DMS153 treated with DMSO at 0.1 percent for 48 hours (cell line): ENCODE data around the gene CALR.
"Not testable (repeated sequence)": the region's sequence is repeated elsewhere in the genome, so short reads cannot be mapped to it uniquely, and the experiment has no call there.

ENCODE experiments used
- DNase-seq: peaks from one replicate; lab custom pipeline; 2025; ENCODE audit not compliant: unreplicated experiment; lab: John Stamatoyannopoulos, UW

Gene CALR

DNA sequence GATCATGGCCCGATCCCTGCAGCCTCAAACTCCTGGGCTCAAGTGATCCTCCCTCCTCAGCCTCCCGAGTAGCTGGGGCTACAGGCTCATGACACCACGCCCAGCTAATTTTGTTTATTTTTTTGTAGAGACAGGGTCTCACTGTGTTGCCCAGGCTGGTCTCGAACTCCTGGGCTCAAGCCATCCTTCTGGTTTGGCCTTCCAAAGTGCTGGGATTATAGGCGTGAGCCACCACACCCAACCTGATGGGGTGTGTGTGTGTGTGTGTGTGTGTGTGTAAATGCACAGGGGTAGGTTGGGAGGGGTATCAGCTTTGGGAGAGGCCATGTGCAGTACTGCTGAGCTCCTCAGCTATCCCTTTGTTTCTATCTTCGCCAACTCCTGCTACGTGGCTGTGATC is 37.7 kb downstream of the CALR start:
- DNase-seq, result not testable (repeated sequence)

DNA sequence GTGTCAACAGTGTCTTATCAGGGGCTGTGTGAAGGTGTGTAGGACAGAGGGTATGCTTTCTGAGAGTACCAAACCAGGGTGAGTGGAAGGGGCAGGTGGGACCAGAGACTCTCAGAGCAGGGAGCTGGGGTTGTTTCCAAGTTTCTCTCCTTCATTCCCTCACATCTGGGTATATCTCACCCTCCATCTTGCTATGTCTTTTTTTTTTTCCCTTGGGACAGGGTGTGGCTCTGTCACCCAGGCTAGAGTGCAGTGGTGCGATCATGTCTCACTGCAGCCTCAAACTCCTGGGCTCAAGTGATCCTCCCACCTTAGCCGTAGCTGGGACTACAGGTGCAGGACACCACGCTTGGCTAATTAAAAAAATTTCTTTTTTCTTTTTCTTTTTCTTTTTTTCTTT is 41.6 kb downstream of the CALR start:
- DNase-seq, result no peak

DNA sequence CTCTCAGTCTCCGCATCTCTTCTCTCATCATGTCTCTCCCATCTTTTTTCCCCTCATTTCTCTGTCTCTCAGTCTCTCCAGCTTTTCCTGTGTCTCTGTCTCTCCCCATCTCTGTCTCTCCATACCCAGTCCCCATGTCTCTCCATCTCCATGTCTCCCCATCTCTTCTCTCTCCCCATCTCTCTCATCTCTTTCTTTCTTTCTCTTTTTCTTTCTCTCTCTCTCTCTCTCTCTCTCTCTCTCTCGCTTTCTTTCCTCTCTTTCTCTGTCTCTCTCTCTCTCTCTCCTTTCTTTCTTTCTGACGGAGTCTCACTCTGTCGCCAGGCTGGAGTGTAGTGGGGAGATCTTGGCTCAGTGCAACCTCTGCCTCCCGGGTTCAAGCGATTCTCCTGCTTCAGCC is 44.2 kb downstream of the CALR start:
- no peak for DNase-seq

DNA sequence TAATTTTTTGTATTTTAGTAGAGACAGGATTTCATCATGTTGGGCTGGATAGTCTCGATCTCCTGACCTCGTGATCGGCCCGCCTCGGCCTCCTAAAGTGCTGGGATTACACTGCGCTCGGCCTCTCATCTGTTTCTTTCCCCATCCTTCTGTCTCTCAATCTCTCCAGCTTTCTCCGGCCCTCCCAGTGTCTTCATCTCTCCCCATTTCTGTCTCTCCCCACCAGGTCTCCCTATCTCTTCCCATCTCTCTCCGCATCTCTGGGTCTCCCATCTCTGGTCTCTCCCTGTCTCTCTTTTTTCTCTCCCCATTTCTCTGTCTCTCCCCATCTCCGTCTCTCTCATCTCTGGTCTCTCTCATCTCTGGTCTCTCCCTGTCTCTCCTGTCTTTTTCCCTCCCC is 44.7 kb downstream of the CALR start:
- no peak for DNase-seq

DNA sequence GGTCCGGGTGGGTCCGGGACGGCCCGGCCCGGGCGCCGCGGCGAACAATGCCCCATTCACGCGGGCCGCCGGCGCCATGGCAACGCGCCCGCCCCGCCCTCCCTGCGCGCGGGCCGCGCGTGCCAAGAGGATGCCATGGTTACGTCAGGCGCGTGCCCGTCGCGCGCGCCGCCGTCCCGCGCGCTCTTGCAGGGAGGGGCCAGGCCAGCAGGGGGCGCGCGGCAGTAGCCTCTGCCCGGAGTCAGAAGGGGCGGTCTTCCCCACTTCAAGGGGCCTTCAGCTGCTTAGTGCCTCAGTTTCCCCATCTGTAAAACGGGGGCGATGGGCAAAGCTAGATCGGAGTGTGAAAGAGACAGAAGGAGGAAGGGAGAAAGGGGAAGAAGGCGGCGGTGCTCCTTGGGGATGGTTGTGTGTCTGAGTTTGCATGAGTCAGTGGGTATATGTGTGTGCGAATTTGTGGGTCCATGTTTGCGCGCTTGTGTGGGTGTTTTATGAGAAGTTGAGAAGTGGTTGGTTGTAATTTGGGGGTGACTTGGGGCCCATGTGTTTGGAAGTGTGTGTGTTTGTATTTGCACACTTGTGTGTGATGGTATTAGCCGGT is 45.2 kb downstream of the CALR start:
- DNase-seq, result peak; percentile 48

DNA sequence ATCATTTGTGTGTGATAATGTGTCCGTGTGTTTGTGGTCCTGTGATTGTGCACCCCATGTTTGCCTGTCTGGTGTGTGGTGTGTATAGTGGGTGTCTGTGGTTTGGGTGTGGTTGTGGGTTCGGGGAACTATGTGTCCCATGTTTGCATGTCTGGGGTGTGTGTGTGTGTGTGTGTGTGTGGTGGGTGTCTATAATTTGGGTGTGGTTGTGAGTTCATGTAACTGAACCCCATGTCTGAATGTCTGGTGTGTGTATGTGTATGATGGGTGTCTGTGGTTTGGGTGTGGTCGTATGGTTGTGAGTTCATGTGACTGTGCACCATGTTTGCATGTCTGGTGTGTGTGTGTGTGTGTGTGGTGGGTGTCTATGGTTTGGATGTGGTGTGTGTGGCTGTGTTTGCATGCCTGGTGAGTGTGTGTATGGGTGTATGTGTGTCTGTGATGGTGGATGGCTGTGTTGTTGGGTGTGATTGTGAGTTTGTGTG is 45.8 kb downstream of the CALR start:
- DNase-seq, result no peak

DNA sequence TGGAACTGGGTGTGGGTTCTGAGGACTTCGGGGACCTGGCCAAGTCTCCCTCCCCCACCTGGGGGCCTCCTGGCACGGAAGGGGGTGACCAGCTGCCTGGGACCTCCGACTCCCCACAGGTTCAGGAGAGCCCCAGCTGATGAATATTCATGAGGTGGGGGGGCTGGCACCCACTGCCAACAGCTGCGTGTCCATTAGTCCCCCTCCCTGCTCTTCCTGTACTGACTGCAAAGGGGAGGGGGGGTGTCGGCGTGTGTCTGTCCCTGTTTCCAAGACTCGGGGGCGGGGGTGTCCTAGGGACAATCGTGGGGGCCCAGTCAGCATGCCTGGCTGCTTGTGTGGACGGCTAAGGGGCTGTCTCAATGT is 46.3 kb downstream of the CALR start:
- DNase-seq, result no peak

DNA sequence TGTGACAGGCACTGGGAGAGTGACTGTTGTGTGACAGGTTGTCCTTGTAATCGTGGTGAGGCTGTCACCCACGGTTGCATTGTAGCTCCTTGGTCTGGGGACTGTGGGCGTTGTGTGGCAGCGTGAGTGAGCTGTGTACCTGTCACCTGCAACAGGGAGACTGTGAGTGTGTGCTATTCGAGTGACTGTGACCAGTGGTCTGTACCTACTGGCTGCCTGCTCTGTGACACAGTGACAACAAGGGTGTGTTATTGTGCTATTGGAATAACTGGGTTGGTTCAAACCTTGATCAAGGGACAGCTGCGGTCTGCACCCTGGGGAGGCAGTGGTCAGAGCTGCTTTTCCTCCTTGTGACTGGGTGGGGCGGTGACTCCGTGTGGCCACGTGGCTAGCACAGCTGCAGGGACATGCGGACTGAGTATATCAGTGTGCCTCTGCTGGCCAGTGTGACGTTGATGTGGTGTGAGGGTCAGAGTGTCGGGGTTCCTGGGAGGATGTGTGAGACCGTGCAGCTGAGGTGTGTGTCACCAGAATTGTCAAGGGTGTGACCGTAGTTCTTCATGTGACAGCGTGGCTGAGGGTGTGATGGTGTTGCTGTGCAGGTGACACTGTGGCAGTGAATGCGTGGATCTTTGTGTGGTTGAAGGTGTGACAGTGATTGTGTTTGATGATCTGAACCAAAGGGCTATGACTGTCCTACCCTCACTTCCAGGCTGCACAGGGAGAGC is 46.8 kb downstream of the CALR start:
- no peak for DNase-seq

DNA sequence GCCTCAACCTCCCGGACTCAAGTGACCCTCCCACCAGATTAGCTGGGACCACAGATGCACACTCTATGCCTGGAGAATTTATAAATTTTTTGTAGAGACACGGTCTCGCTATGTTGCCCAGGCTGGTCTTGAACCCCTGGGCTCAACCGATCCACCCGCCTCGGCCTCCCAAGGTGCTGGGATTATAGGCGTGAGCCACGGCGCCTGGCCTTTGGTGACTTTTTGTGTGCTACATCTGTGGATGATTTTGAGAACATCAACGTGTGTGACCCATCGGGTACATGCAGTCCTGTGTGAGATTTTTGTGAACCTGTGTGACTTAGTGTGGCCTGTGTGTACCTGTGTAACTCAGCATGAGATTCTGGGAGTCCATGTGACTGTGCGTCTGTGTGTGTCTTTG is 48.3 kb downstream of the CALR start:
- DNase-seq, result no peak

DNA sequence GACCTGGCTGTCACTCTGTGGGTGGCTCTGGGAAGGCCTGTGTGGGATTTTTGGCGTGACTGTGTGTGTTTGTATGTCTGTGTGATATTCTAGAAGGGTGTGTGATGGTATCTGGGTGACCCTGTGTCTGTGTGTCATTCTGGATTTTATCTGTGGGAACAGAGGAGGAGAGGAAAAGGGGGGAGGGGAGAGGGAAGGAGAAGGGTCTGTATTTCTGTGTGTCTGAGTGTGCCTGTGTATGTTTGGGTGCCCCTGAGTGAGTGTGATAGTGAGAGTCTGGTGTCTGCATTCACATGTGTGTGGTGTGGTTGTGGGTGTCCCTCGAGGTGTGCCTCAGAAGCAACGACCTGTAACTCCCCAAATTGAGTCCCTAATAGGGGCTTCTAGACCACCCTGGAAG is 48.8 kb downstream of the CALR start:
- DNase-seq, result no peak

DNA sequence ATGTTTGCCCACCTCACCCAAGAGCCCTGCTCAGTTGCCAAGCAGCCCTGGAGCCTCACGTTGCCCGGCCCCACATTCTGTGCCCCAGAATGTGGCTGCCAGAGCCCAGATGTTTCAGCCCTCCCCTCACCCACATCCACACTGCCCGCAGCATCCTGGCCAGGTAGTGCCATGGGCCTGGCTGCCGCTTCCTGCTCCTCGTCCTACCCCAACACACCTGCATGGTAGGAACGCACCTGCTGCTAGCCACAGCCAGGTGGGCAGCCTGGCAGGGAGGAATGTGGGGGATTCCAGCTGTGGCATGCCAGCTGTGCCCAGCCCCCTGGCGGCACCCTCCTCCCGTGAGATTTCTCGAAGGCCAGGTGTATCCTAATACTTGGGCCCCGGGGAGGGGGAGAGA is 49.4 kb downstream of the CALR start:
- DNase-seq, result no peak

DNA sequence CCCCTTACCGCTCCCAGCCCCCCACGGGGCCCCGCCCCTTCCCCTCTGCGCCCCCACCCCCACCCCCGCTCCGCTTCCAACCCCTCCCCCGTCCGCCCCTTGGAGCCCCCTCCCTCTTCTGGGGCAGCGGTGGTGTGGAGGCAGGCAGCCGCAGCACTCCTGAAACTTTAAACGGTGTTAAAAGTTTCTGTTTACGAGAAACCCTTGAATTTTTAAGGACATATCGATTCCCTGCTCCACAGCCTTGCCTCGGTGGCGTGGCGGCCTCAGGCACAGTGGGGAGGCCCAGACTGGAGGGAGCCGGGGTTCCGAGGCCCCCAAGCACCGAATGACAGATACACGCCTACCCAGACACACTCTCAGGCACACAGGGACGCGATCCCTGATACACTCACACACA is 52.0 kb downstream of the CALR start:
- no peak for DNase-seq

DNA sequence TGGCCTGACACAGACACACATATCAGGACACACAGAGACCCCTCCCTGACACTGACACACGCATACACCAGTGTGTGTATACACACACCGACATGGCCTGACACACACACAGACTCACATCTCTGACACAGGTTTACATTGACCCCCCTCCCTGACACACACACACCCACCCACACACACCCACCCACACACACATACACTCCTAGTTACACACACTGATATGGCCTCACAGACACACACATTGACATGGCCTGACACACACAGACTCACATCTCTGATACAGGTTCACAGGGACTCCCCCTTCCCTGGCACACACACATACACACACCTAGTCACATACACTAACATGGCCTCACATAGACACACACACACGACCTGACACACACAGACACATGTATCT is 52.4 kb downstream of the CALR start:
- DNase-seq, result no peak

DNA sequence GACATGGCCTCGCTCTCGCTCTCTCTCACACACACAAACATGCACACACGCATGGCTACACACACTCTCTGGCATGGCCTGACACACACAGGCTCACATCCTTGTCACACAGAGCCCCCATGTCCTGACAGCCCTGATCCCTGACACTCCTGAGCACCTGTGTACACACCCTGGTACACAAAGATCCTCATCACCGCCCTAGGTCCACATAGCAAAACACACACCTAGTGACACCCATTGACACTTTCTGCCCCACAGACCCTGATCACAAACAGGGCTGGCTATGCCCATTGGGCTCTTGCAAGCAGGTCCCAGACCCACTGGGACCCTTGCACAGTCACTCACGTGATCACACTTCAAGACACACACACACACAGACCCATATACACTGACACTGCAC is 52.9 kb downstream of the CALR start:
- no peak for DNase-seq

DNA sequence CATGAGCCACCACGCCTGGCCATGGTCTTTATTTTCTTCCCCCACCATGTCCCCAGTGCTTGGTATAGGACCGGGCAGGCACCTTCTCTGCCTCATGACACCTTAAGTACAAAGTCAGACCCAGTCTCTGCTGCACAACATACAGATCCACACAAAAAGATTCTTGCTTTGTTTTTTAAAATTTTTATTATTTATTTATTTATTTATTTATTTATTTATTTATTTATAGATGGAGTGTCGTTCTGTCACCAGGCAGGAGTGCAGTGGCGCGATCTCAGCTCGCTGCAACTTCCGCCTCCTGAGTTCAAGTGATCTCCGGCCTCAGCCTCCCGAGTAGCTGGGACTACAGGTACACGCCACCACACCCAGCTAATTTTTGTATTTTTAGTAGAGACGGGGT is 54.3 kb downstream of the CALR start:
- no peak for DNase-seq

DNA sequence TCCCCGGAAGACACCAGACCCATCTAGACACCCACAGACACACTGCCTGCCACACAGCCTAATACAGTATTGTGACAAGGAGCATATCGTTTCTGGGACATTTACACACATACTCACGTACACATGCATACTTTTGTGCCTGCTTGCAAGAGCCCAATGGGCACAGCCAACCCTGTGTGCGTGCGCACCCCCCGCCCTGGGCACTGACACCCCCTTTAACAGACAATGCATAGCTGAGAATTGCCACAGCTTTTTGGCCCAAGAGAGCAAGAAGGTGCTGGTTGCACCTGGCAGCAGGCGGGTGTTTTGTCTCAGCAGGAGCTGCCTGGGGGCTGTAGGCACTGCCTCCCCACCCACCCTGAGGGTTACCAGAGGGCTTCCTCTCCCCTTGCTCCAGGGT is 55.2 kb downstream of the CALR start:
- DNase-seq, result no peak
